NOMO-1 (cell line): ENCODE data around the gene ABCA7.
"Not testable (repeated sequence)": the region's sequence is repeated elsewhere in the genome, so short reads cannot be mapped to it uniquely, and the experiment has no call there.

ENCODE experiments used
- DNase-seq, 2 experiments: peaks; one replicate each; lab custom pipeline; 2025; ENCODE audit not compliant: unreplicated experiment in 2 of 2; lab: John Stamatoyannopoulos, UW

The ABCA7 gene

GRCh38 chr19:1104311-1105007 is 64.6 kb downstream of the ABCA7 start:
- peak; percentile 53 to 57 for DNase-seq

GRCh38 chr19:1105008-1105872 is 65.3 kb downstream of the ABCA7 start:
- DNase-seq, result no peak

DNA sequence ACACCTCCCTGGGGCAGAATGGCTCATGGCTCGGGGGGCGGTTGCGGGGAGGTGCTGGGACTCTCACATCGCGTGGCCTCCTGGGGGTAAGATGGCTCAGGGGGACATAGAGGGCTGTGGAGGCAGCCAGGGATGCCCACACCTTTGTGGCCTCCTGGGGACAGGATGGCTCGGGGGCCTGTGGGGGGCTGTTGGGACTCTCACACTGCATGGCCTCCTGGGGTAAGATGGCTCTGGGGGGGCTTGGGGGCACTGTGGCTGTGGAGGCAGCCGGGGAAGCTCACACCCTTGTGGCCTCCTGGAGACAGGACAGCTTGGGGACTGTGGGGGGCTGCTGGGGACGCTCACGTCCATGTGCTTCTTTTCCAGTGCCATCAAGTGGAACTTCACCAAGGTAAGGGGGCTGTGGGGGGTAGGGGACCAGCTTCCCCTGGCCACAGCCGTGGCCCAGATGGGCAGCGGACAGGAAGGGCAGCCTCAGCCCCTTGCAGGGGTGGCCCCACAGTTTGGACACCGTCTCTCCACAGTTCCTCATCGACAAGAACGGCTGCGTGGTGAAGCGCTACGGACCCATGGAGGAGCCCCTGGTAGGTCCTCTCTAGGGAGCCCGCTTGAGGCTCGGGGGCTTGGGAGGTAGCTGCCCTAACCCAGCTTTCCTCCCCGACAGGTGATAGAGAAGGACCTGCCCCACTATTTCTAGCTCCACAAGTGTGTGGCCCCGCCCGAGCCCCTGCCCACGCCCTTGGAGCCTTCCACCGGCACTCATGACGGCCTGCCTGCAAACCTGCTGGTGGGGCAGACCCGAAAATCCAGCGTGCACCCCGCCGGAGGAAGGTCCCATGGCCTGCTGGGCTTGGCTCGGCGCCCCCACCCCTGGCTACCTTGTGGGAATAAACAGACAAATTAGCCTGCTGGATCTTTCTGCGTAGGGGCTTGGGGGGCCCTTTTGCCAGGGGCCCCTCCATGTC is 66.2 kb downstream of the ABCA7 start:
- DNase-seq, result no peak

DNA sequence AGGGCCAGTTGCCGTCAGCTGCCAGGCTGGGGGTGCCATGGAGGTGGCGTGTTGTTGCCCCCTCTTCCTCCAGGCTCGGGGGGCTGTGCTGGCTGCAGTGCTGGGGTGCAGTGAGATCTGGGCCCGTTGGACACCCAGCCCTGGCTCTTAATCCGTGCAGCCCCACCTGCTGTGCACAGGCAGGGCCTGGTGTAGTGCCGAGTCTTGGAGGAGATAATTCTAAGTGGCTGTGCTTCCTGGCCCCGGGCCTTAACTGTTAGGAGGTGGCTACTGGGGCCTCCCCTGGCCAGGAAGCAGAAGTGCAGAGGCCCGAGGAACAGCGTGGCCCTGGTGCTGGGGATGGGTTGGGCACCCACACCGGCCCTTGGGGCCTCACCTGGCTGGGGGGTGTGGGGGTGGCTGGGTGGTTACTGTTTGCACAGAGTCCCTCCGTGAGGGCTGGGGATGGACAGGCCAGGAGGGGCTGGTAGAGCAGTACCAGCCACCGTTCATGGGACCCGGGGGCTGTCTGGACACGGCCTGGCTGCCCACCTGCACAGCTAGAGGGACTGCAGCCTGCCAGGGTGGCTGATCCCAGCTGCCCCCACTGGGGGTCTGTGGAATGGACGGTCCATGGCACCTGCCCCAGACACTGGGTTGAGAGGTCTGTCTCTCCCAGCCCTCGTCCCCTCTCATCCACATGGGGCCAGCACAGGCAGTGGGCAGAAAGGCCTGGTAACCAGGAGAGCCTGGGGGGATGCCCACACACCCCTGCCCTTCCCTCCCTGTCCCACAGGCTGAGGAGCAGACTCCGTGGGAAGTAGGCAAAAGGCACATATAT is 67.1 kb downstream of the ABCA7 start:
- DNase-seq, result peak; percentile 46 to 59

- peak; percentile 19 to 24 for DNase-seq
Observed at GRCh38 chr19:1107661-1108261, 67.9 kb downstream of the ABCA7 start.

DNA sequence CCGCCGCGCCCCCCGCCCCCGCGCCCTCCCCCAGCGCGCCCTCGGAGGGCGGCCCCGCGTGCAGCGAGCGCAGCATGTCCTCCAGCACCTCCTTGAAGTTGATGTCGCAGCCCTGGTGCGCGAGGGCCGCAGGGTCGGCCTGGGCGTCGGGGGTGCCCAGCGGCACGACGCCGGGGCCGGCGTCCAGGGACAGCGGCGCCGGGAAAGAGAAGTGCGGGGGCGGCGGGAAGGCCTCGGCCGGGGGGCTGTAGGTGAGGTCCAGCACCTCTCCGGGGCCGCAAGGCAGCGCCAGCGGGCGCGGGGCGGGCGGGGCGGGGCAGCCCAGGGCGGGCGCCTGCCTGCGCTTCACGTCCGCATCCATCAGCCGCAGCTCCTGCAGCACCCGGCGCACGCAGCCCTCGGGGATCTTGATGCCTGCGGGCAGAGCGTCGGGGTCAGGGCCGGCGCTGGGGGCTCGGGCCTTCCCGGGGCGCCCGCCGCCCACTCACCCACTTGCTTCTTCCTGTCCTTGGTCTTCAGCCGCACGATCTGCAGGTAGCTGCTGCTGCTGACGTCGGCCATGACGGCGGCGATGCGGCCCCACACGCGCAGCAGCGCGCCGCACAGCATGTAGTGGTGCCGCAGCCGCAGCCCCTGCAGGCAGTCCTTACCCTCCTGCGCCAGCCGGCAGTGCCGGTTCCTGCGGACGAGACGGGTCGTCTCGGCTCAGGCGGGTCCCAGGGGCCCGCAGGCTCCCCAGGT is 68.6 kb downstream of the ABCA7 start:
- no peak for DNase-seq

DNA sequence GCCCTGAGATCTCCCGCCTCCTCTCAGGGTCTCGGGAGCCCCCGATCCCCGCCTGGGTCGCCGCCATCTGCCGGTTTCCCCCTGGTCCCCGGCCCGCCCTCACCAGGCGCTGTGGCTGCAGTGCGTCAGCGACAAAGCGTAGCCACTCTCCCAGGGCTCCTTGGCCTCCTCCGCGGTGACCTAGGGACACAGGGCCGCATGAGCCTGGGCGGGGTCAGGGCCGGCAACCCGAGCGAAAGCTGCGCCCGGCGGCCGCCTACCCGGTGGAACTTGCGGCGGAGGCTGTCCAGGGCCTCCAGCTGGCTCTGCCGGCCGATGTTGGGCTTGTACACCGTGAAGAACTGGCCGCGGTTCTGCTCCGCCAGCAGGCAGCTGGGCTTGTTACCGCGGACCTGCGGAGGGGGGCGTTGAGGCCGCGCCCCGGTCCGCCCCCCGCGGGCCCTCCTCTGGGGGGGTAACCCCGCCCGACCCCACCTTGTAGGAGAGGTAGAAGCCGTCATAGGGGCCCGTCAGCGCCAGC is 69.2 kb downstream of the ABCA7 start:
- no peak for DNase-seq

- DNase-seq, result no peak
Observed at GRCh38 chr19:1109697-1110671, 70.1 kb downstream of the ABCA7 start.

DNA sequence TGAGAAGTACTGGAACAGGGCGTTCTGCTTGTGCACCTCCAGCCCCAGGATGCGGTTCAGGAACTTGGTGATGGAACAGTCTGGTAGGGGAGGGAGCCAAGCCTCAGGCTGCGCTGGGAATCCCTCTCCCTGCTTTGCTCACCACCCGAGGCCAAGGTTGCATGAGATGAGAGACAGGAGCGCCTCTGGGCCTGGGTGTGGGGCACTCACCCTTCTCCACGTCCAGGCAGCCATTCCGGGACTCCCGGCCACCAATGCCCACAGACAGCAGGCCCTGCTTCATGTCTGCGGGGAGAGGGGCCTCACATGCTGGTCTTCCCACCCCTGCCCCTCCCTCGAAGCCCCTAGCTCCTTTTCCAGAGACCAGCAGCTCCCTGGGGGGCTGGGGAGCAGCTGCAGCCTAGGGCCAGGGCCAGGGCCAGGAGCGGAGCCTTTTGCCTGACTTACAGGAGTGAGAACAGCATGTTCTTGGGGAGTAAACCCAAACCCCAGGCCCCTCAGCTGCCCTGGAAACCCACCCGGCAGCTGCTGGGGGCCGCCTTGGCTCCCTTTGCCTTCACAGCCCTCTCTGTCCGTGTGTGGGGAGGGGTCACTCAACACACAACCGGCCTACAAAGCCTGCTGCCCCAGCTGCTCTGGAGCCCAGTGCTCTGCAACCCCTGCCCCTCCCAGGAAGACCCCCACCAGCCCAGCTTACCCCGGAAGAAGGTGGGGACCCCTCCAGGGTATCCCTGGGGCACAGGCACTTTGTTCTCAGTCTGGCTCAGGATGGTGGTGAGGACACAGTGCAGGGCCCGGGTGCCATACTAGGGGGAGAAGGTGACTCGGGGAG is 71.1 kb downstream of the ABCA7 start:
- no peak for DNase-seq

GRCh38 chr19:1111641-1112267 is 71.8 kb downstream of the ABCA7 start:
- no peak for DNase-seq

GRCh38 chr19:1112268-1113029 is 72.5 kb downstream of the ABCA7 start:
- no peak for DNase-seq

DNA sequence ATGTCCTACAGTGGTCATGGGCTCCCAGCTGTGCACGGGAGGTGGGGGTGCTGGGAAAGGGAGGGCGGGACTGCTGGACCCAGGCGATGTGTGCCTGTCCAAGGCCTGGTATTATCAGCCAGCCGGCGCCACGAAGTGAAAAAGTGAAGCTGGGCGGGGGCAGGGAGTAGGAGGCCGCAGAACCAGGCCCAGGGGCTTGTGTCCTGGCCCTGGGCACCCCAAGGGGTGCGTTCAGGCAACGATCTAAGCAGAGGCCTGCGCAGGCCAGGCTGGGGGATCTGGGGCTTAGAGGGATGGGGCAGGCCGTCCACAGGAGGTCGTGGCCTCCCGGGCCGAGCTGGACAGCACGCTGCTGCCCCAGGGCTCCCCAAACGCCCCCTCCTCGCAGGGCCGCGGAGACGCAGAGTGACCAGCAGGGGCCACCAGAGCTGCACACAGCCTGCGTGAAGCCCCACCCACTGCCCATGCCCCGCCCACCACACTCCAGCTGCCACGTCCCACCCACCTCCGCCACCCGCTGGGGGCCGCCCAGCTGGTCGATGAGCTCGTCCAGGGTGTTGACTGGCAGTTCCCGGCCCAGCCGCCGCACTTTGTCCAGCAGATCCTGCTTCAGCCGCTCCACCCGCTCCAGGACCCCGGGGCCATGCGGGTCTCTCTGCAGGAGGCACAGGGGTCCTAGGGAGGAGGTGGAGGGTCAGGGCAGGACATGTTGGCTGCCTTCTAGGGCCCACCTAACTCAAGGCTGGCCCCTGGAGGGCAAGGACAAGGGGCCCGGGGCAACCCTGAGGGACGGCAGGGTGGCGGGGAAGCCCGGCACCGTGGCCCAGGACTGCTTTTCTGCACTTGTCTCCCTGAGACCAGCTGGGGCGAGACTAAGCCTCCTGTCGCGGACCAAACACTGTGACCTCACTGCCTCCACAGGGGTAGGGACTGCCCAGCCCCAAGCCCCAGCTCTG is 73.4 kb downstream of the ABCA7 start:
- DNase-seq, result peak; percentile 46 to 76

GRCh38 chr19:1113986-1114483 is 74.1 kb downstream of the ABCA7 start:
- no peak for DNase-seq

DNA sequence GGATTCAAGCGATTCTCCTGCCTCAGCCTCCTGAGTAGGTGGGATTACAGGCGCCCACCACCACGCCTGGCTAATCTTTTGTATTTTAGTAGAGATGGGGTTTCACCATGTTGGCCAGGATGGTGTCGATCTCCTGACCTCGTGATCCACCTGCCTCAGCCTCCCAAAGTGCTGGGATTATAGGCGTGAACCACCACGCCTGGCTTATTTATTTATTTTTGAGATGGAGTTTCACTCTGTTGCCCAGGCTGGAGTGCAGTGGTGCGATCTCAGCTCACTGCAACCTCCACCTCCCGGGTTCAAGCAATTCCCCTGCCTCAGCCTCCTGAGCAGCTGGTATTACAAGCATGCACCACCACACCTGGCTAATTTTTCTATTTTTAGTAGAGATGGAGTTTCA is 74.8 kb downstream of the ABCA7 start:
- DNase-seq, result not testable (repeated sequence)
